Measurements from ENCODE around the gene FUT3.
"Not testable (repeated sequence)": the region's sequence is repeated elsewhere in the genome, so short reads cannot be mapped to it uniquely, and the experiment has no call there.

The FUT3 gene

GRCh38 chr19:5881543-5882299 lies 30.5 kb upstream of the FUT3 start:
- no peak for DNase-seq

GRCh38 chr19:5880604-5881078 lies 29.4 kb upstream of the FUT3 start:
- no peak for DNase-seq

GRCh38 chr19:5880196-5880595 lies 28.9 kb upstream of the FUT3 start:
- DNase-seq = no peak

- DNase-seq = no peak
Observed at GRCh38 chr19:5877882-5878281, 26.6 kb upstream of the FUT3 start.

DNA sequence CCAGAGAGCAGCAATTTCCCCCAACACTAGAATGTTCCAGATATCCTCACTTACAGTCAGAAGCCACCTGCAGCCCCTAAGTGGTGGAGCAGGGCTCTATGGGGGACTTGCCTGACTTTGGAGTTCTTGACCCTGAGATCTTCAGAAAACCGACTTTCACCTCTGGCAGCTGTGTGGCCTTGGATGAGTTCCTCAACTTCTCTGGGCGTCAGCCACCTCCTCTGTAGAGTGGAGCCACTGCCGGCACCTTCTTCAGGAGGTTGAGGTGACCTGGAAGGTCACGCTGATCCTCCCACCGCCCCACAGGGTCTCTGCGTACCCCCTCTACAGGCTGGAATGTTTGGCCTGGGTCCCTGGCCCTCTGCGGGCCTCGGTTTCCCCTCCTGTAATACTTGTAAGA lies 26.2 kb upstream of the FUT3 start:
- no peak for DNase-seq

GRCh38 chr19:5874496-5874895 lies 23.2 kb upstream of the FUT3 start:
- DNase-seq = not testable (repeated sequence)

DNA sequence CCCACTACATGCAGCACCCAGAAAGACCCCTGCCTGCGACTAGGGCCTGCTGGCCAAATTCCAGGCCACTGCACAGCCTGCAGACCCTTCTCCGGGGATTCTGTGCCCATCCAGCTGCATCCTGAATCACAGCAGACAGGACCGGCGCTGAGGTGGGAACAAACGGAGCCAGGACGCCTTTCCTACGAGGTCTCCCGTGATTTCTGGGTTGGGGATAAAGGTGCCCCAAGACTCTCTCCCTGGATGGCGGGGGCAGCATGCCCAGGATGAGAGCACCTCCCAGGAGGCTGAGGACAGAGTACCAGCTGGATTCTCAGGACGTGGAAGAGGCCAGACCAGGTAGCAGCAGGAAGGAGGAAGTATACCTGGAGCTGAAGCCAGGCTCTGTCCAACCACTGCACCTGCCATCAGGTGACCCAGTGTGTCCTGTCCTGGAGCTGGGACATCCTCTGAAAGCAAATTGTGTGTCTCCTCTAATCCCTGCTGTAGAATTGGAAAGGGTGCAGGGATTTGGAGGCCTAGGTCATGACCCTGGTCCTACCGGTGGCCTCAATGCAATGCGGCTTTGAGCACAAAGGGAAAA lies 22.5 kb upstream of the FUT3 start:
- DNase-seq = no peak

DNA sequence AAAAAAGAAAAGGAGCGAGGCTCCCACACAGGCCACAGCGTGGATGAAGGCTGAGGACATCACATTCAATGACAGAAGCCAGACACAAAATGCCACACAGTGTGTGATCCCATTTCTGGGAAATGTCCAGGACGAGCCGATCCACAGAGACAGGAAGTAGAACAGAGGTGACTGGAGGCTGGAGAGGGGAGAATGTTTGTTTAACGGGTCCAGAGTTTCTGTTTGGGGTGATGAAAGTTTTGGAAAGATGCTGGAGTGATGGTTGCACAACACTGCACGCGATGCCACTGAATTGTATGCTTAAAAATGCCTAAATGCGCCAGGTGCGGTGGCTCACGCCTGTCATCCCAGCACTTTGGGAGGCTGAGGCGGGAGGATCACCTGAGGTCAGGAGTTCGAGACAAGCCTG lies 19.7 kb upstream of the FUT3 start:
- no peak for DNase-seq

DNA sequence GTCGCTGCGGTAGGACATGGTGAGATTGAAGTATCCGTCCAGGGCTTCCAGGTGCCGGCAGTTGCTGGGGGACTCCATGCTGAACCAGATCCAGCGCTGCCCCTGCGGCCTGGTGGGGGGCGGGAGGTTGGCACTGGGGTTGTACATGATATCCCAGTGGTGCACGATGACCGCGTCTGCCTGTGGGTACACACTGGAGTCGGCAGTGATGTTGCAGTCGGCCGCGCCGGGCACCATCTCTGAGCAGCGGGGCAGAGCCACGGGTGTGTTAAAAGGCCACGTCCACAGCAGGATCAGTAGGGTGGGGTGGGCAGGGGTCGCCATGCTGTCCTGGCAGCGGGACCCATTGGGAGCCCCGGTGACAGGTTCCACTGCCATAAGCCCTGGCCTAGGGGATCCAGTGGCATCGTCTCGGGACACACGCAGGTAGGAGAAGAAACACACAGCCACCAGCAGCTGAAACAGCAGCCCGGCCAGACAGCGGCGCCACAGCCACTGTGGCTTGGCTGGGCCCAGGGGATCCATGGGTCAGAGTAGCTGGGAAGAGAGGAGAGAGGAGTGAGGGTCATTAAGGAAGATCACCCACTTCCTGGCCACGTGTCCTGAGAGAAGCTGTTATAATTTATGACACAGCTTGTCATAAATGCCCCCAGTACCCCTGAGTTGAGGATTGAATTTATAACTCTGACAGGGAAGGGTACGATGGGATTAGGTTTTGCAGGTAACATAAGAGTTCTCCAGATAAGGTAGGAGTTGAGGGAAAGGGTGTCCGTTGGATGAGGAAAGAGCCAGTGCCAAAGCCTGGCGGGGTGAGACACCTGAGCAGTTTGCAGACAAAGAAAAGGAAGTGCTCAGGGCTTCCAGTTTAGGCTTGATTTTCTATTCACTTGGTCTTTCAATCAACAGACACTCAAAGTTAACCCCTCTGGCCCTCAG lies 16.2 kb upstream of the FUT3 start:
- no peak for DNase-seq

DNA sequence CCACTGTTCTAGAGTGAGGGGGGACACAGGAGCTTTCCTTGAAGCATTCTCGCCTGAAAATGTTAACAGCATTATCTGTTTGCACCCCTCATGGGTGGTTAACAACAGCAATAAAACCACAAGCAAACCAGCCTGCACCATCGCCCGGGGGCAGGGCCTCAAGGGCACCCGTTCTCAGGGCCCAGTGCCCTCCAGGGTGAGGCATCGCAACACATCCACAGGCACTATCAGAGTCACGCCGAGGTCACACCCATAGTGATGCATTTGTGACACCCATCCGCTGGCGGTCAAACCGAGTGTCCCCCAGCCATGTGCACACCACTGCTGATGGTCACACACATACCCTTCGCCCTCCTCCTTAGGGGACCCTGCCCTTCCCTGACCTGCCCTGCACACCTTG lies 14.5 kb upstream of the FUT3 start:
- DNase-seq = no peak

- DNase-seq = no peak
Observed at GRCh38 chr19:5864725-5865486, 13.7 kb upstream of the FUT3 start.

GRCh38 chr19:5864013-5864720 lies 12.9 kb upstream of the FUT3 start:
- DNase-seq = no peak

DNA sequence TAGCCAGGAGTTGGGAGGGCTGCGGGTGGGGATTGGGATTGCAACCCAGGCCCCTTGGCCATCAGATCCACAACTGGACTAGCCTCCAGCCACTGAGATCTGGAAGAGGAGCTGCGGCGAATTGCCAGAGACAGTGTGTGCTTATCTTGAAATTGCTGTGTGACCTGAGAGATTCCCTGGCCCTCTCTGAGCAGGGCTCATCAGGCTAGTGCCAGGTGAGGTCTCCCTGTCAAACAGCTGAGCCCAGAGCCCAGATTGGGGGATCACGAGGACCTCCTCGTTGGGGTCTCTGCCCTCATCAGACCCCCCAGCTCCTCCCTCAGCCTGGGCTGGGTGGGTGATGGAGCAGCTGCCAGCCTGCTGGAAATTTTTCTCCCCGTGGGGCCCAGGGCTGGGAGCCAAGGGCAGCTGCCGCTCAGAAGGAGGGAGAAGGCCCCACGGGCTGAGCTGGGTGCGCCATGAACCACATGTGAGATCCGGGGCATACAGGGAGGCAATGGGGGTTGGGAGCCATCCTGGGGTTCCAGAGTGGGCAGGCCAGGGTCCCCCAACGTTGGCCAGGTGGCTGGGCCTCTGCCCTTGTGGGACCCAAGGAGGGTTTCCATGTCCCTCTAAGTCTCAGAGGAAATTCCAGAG lies 11.9 kb upstream of the FUT3 start:
- DNase-seq = no peak

GRCh38 chr19:5857203-5858081 lies 6.2 kb upstream of the FUT3 start:
- DNase-seq = no peak

GRCh38 chr19:5855151-5855550 lies 3.9 kb upstream of the FUT3 start:
- DNase-seq = not testable (repeated sequence)

DNA sequence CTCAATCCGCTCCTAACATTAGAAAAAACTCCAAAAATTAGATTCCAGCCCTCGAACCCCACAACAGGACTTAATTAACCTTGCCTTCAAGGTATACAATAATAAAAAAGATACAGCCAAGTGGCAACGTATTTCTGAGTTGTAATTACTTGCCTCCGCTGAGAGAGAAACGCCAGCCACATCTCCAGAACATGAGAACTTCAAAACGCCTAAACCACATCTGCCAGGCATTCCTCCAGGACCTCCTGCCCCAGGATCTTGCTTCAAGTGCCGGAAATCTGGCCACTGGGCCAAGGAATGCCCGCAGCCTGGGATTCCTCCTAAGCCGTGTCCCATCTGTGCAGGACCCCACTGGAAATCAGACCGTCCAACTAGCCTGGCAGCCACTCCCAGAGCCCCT lies 2.9 kb upstream of the FUT3 start:
- not testable (repeated sequence) for DNase-seq

GRCh38 chr19:5850743-5851293 lies 431 bp downstream of the FUT3 start:
- no peak for DNase-seq

GRCh38 chr19:5850189-5850588 lies 1.1 kb downstream of the FUT3 start:
- DNase-seq = no peak

GRCh38 chr19:5848621-5849020 lies 2.6 kb downstream of the FUT3 start:
- DNase-seq = not testable (repeated sequence)

DNA sequence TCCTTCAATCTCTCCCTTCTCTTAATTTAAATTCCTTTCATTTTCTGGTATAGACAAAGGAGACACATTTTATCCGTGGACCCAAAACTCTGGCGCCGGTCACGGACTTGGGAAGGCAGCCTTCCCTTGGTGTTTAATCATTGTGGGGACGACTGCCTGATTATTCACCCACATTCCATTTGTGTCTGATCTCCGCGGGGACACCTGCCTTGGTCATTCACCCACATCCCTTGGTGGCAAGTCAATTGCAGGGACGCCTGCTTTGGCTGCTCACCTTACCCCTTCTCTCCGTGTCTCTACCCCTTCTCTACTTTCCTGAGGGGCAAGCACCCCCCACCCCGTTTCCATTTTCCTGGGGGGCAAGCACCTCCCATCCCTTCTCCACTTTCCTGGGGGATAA lies 3.4 kb downstream of the FUT3 start:
- DNase-seq = not testable (repeated sequence)
